Heart left ventricle (tissue), 13 donors: ENCODE measurements around the gene LAMA2.
A peak's percentile ranks its signal among the peaks of the same experiment; 100 is the strongest.

ENCODE experiments used
- POLR2A ChIP-seq, 2 donors: fragments of 450-650 bp; IDR thresholded peaks; one replicate each; pipeline ENCODE4 v1.6.1; 2017; ENCODE audit warnings: antibody characterized with exemption in 2 of 2, mild to moderate bottlenecking in 2 of 2, moderate library complexity in 2 of 2
- TF ChIP-seq, protein P1 (sequence below), 12 donors: fragments of 200-600 bp; sonication (generic) in 4 of 12; IDR thresholded peaks; one replicate each; pipeline versions ENCODE4 v1.5.0 to v1.8.0; 2018 to 2022; ENCODE audit warnings: antibody characterized with exemption in 12 of 12, mild to moderate bottlenecking in 5 of 12
- donor health status: ischemic (EF 13 %, LVEDD 7.1; RV severe dilation, severe dysfunction).
- donor health status: DM: no; HTN: yes; CAD: no.
- donor health status: DM: no; HTN: no; CAD: no.
- donor health status: ischemic (EF 25% LVEDD 6.9; RV normal size, moderate dysfunction).
- donor health status: ischemic (EF 25% LVEDD 5.7; RV mildly dilated, moderate dysfunction).
- donor health status: ischemic (EF 35%, LVEDD 5.7; RV mildly dilated, moderate dysfunction).
- donor health status: nonischemic (EF 11% LVEDD 7.7; RV severe dilation, severe dysfunction).
- donor health status: DM: yes; HTN: yes; CAD: no.
- donor health status: PGD.
- donor health status: ischemic (EF 29% LVEDD 5.4; RV normal size, mild dysfunction).
- donor health status: nonischemic (EF 23%, LVEDD 6.1; RV moderate dilation, normal function).

DNA sequence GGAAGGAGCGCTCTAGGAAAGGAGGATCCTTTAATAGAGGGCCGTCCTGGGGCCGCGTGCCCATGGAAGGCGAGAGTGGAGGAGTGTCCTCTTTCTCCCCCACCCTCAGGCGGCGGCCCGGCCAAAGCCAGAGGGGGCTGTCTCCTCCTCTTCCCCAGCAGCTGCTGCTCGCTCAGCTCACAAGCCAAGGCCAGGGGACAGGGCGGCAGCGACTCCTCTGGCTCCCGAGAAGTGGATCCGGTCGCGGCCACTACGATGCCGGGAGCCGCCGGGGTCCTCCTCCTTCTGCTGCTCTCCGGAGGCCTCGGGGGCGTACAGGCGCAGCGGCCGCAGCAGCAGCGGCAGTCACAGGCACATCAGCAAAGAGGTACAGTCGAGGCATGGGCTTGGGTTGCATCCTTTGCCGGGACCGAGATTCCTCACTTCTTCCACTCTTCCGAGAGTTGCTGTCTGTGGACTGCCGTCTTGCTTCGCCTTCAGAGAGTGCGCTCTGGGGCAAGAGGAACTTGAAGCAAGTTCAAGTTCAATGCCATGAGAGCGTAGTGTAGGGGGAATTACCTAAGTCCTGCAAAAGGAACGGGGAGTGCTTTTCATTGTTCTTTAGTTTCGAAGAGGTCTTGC is at the start of gene LAMA2:
- TF ChIP-seq POLR2A (IDR thresholded peaks at IDR 0.05) = peak; percentile 45 to 97
- TF ChIP-seq, protein P1, sequence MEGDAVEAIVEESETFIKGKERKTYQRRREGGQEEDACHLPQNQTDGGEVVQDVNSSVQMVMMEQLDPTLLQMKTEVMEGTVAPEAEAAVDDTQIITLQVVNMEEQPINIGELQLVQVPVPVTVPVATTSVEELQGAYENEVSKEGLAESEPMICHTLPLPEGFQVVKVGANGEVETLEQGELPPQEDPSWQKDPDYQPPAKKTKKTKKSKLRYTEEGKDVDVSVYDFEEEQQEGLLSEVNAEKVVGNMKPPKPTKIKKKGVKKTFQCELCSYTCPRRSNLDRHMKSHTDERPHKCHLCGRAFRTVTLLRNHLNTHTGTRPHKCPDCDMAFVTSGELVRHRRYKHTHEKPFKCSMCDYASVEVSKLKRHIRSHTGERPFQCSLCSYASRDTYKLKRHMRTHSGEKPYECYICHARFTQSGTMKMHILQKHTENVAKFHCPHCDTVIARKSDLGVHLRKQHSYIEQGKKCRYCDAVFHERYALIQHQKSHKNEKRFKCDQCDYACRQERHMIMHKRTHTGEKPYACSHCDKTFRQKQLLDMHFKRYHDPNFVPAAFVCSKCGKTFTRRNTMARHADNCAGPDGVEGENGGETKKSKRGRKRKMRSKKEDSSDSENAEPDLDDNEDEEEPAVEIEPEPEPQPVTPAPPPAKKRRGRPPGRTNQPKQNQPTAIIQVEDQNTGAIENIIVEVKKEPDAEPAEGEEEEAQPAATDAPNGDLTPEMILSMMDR (IDR thresholded peaks at IDR 0.05) = peak in 10 of 12 donors; percentile 8 to 63 (median 42)
